H1 (cell line): ENCODE measurements around the gene TMEM72. TPM values are rescaled to one million over a fixed set of nuclear protein-coding genes. Genes with fewer than 3 reads are reported as not detected.

Experiments used
- CTCF ChIA-PET: fragments of 300-600 bp; sonication (Branson Sonifier 250); formaldehyde crosslinking; loops from one replicate; lab custom pipeline; 2021; ENCODE audit not compliant: partially characterized antibody; lab: Charles Lee
- POLR2A ChIA-PET: fragments of 300-600 bp; sonication (Branson Sonifier 250); formaldehyde crosslinking; loops from one replicate; lab custom pipeline; 2021; ENCODE audit warnings: inconsistent platforms; ENCODE audit not compliant: partially characterized antibody; lab: Charles Lee
- DNase-seq, 2 experiments: peaks; one replicate each; pipeline versions ENCODE4 v3.0.0 to v3.0.0-alpha.2; 2010 to 2022; ENCODE audit warnings: low spot score in 2 of 2, low read depth in 1 of 2, mixed read lengths in 1 of 2
- FAIRE-seq: peaks from 2 replicates; lab custom pipeline; 2011; peaks lifted over from hg19 to GRCh38; lab: Jason Lieb, UNC
- H2AFZ ChIP-seq: 2 replicates; pipeline ENCODE4 v1.8.1; 2012; ENCODE audit warnings: low read length, inconsistent platforms
- H2AK5ac ChIP-seq: 2 replicates; pipeline ENCODE4 v1.6.1; 2013; ENCODE audit warnings: low read depth, low read length
- H2BK120ac ChIP-seq: replicated peaks from 2 replicates; pipeline ENCODE3; 2013; ENCODE audit warnings: low read depth, low read length, inconsistent platforms
- H2BK12ac ChIP-seq: 2 replicates; pipeline ENCODE4 v1.6.1; 2013; ENCODE audit warnings: low read depth, low read length
- H2BK15ac ChIP-seq: 2 replicates; pipeline ENCODE4 v1.6.1; 2013; ENCODE audit warnings: low read length
- H2BK20ac ChIP-seq: 2 replicates; pipeline ENCODE4 v1.6.1; 2013; ENCODE audit warnings: low read length
- H2BK5ac ChIP-seq: 2 replicates; pipeline ENCODE4 v1.6.1; 2013; ENCODE audit warnings: low read depth, low read length
- H3K14ac ChIP-seq: 2 replicates; pipeline ENCODE4 v1.6.1; 2013; ENCODE audit warnings: inconsistent platforms; ENCODE audit not compliant: insufficient read length
- H3K18ac ChIP-seq: 2 replicates; pipeline ENCODE4 v1.6.1; 2013; ENCODE audit warnings: low read length; ENCODE audit errors: extremely low read depth
- H3K23ac ChIP-seq: 2 replicates; pipeline ENCODE4 v1.6.1; 2013; ENCODE audit warnings: inconsistent platforms; ENCODE audit not compliant: insufficient read length
- H3K23me2 ChIP-seq: 2 replicates; pipeline ENCODE4 v1.6.1; 2013; ENCODE audit warnings: low read depth, low read length
- H3K27ac ChIP-seq: 2 replicates; pipeline ENCODE4 v1.6.1; 2011; ENCODE audit warnings: low read depth, low read length, inconsistent platforms
- H3K27me3 ChIP-seq, 4 experiments: replicated peaks in 1 of 4; 1 replicate in 1 of 4; 2 replicates in 3 of 4; pipeline versions ENCODE4 v1.6.1 to v1.8.1; 2011 to 2013; ENCODE audit warnings: low read length in 3 of 4, mild to moderate bottlenecking in 3 of 4, inconsistent platforms in 2 of 4, mixed read lengths in 2 of 4, moderate library complexity in 1 of 4; ENCODE audit not compliant: control insufficient read depth in 3 of 4, insufficient read depth in 3 of 4; ENCODE audit errors: extremely low read depth in 1 of 4
- H3K36me3 ChIP-seq, 4 experiments: 2 replicates each; pipeline versions ENCODE4 v1.6.1 to v1.8.1; 2011 to 2013; ENCODE audit warnings: mild to moderate bottlenecking in 4 of 4, low read length in 3 of 4, moderate library complexity in 2 of 4, control low read depth in 1 of 4, inconsistent platforms in 1 of 4; ENCODE audit not compliant: insufficient read depth in 4 of 4, control insufficient read depth in 2 of 4
- H3K4ac ChIP-seq: replicated peaks from 2 replicates; pipeline ENCODE3; 2013; ENCODE audit warnings: low read length, low read depth, mixed read lengths, inconsistent platforms; ENCODE audit not compliant: insufficient read length
- H3K4me1 ChIP-seq, 4 experiments: replicated peaks in 1 of 4; 1 replicate in 1 of 4; 2 replicates in 3 of 4; pipeline versions ENCODE4 v1.6.1 to v1.8.1; 2011 to 2013; ENCODE audit warnings: low read length in 3 of 4, inconsistent platforms in 2 of 4, mixed read lengths in 1 of 4; ENCODE audit not compliant: insufficient read depth in 4 of 4, control insufficient read depth in 3 of 4
- H3K4me2 ChIP-seq, 2 experiments: 2 replicates each; pipeline versions ENCODE4 v1.6.1 to v1.8.1; 2011 to 2013; ENCODE audit warnings: low read depth in 2 of 2, low read length in 2 of 2, control low read depth in 1 of 2, inconsistent platforms in 1 of 2, mild to moderate bottlenecking in 1 of 2; ENCODE audit not compliant: insufficient read depth in 1 of 2
- H3K4me3 ChIP-seq, 4 experiments: fragments of 200-600, 300-600 bp in 1 of 4; sonication (generic), shearing (Covaris generic), sonication (Bioruptor Twin) in 1 of 4; 2 replicates each; pipeline versions ENCODE4 v1.5.1 to v1.8.1; 2011 to 2016; ENCODE audit warnings: low read length in 4 of 4, low read depth in 3 of 4, control low read depth in 2 of 4, inconsistent platforms in 2 of 4, mild to moderate bottlenecking in 2 of 4, mixed read lengths in 1 of 4, moderate library complexity in 1 of 4; ENCODE audit not compliant: insufficient read depth in 2 of 4; ENCODE audit errors: extremely low read depth in 1 of 4
- H3K56ac ChIP-seq: replicated peaks from 2 replicates; pipeline ENCODE3; 2013; ENCODE audit warnings: low read depth, mild to moderate bottlenecking, mixed read lengths, low read length, inconsistent platforms; ENCODE audit not compliant: insufficient read length
- H3K79me1 ChIP-seq: 2 replicates; pipeline ENCODE4 v1.6.1; 2013; ENCODE audit warnings: low read depth, low read length, control low read depth
- H3K79me2 ChIP-seq, 2 experiments: 2 replicates each; pipeline versions ENCODE4 v1.6.1 to v1.8.1; 2012 to 2013; ENCODE audit warnings: low read length in 2 of 2, mild to moderate bottlenecking in 2 of 2, inconsistent platforms in 1 of 2; ENCODE audit not compliant: insufficient read depth in 2 of 2, control insufficient read depth in 1 of 2
- H3K9ac ChIP-seq, 4 experiments: replicated peaks in 1 of 4; 1 replicate in 1 of 4; 2 replicates in 3 of 4; pipeline versions ENCODE4 v1.6.1 to v1.8.1; 2011 to 2013; ENCODE audit warnings: low read depth in 3 of 4, low read length in 3 of 4, control low read depth in 2 of 4, mild to moderate bottlenecking in 2 of 4, moderate library complexity in 2 of 4, inconsistent platforms in 1 of 4; ENCODE audit errors: extremely low read depth in 1 of 4
- H3K9me3 ChIP-seq, 2 experiments: 2 replicates each; pipeline versions ENCODE4 v1.6.1 to v1.8.1; 2012 to 2013; ENCODE audit warnings: mild to moderate bottlenecking in 2 of 2, moderate library complexity in 2 of 2, control low read depth in 1 of 2, inconsistent platforms in 1 of 2, low read depth in 1 of 2, low read length in 1 of 2, mixed read lengths in 1 of 2; ENCODE audit not compliant: insufficient read depth in 2 of 2
- H4K20me1 ChIP-seq, 2 experiments: replicated peaks in 1 of 2; 2 replicates each; pipeline versions ENCODE3 to v1.8.1; 2011 to 2013; ENCODE audit warnings: inconsistent platforms in 2 of 2, low read length in 2 of 2, mild to moderate bottlenecking in 1 of 2; ENCODE audit not compliant: insufficient read depth in 2 of 2, control insufficient read depth in 1 of 2
- H4K5ac ChIP-seq: 2 replicates; pipeline ENCODE4 v1.6.1; 2013; ENCODE audit warnings: low read length, low read depth, mixed read lengths, inconsistent platforms; ENCODE audit not compliant: insufficient read length
- H4K8ac ChIP-seq: 2 replicates; pipeline ENCODE4 v1.8.0; 2013; ENCODE audit warnings: mild to moderate bottlenecking, moderate library complexity, low read length, inconsistent platforms; ENCODE audit not compliant: insufficient read depth; ENCODE audit errors: extremely low read depth
- H4K91ac ChIP-seq: replicated peaks from 2 replicates; pipeline ENCODE3; 2013; ENCODE audit warnings: low read length, mixed read lengths, inconsistent platforms; ENCODE audit not compliant: insufficient read length
- ATF2 ChIP-seq: IDR thresholded peaks from 2 replicates; pipeline ENCODE4 v1.6.1; 2012; ENCODE audit warnings: low read length, inconsistent platforms
- BRCA1 ChIP-seq: IDR thresholded peaks from 2 replicates; pipeline ENCODE4 v1.6.1; 2012; ENCODE audit warnings: low read depth, low read length, improper control_type of control experiment
- CHD1 ChIP-seq: IDR thresholded peaks from 2 replicates; pipeline ENCODE4 v1.6.1; 2012; ENCODE audit warnings: low read depth, low read length, improper control_type of control experiment
- CHD2 ChIP-seq: IDR thresholded peaks from 2 replicates; pipeline ENCODE4 v1.6.1; 2012; ENCODE audit warnings: low read length, improper control_type of control experiment
- CREB1 ChIP-seq: IDR thresholded peaks from 2 replicates; pipeline ENCODE4 v1.6.1; 2012; ENCODE audit warnings: inconsistent platforms
- GTF2F1 ChIP-seq: IDR thresholded peaks from 2 replicates; pipeline ENCODE4 v1.6.1; 2012; ENCODE audit warnings: low read depth, low read length, improper control_type of control experiment, borderline replicate concordance
- JUN ChIP-seq: IDR thresholded peaks from 2 replicates; pipeline ENCODE4 v1.6.1; 2011; ENCODE audit warnings: low read depth, mild to moderate bottlenecking, improper control_type of control experiment, low read length
- JUND ChIP-seq: IDR thresholded peaks from 2 replicates; pipeline ENCODE4 v1.6.1; 2011; ENCODE audit warnings: mild to moderate bottlenecking, improper control_type of control experiment, low read length
- RBBP5 ChIP-seq: IDR thresholded peaks from 2 replicates; pipeline ENCODE4 v1.7.1; 2012; ENCODE audit warnings: low read depth, mild to moderate bottlenecking, inconsistent platforms, low read length, moderate library complexity, borderline replicate concordance
- RNF2 ChIP-seq: fragments of 200-900, 300-1000 bp; sonication (generic); IDR thresholded peaks from 2 replicates; pipeline ENCODE4 v1.7.1; 2016; ENCODE audit warnings: borderline replicate concordance, low read depth, mild to moderate bottlenecking, antibody characterized with exemption, low read length; ENCODE audit not compliant: poor library complexity, severe bottlenecking; ENCODE audit errors: missing control alignments
- SP4 ChIP-seq: IDR thresholded peaks from 2 replicates; pipeline ENCODE4 v1.6.1; 2012; ENCODE audit warnings: low read length, inconsistent platforms
- TAF7 ChIP-seq: optimal IDR thresholded peaks from 2 replicates; pipeline ENCODE3; 2011; ENCODE audit warnings: low read depth, mild to moderate bottlenecking, inconsistent platforms, low read length, moderate library complexity, borderline replicate concordance
- TBP ChIP-seq: IDR thresholded peaks from 2 replicates; pipeline ENCODE4 v1.6.1; 2011; ENCODE audit warnings: low read depth, low read length, improper control_type of control experiment
- TCF12 ChIP-seq: IDR thresholded peaks from 2 replicates; pipeline ENCODE4 v1.6.1; 2011; ENCODE audit warnings: low read depth, mild to moderate bottlenecking, low read length
- WGBS, 2 experiments: shearing (Covaris generic) in 1 of 2; methylation state at CpG; one replicate each; pipeline versions ENCODE4 v1.1.6 to v1.1.7; 2013 to 2015; ENCODE audit warnings: low lambda C conversion rate in 2 of 2, mixed read lengths in 2 of 2, inconsistent platforms in 1 of 2, low coverage in 1 of 2, missing lambda C conversion rate in 1 of 2; ENCODE audit not compliant: insufficient replicate concordance in 2 of 2, insufficient coverage in 1 of 2, insufficient read length in 1 of 2; ENCODE audit errors: extremely low coverage in 1 of 2, missing lambda C conversion rate in 1 of 2; 5-methylcytosine and 5-hydroxymethylcytosine counted together
- polyA plus RNA-seq, 7 experiments: library from polyadenylated mRNA; depleted of rRNA in 3 of 7; stranded (reverse) in 5 of 7; unstranded in 2 of 7; fragments of >200 nt in 5 of 7; fragments of 200-250 nt in 2 of 7; gene quantifications; 1 replicate in 5 of 7; 2 replicates in 1 of 7; 4 replicates in 1 of 7; pipeline versions ENCODE4 v1.2.1 to v1.2.3, GENCODE V29; 2011 to 2013; ENCODE audit warnings: missing spikeins in 2 of 7, mixed read lengths in 2 of 7
- total RNA-seq: library from RNA; stranded (reverse); fragmentation: NEBNext Ultra II Directional; extraction: Animal tissue kit (Norgen Biotek cat#: 25700); gene quantifications from 2 replicates; pipeline ENCODE4 v1.2.1, GENCODE V29; 2021

The TMEM72 gene
- total and polyA plus RNA-seq, 2 of the 8 experiments (the other 6 are each of a cell fraction or from before 2014, with no cell fraction given), result not detected

- Histone ChIP-seq H4K5ac (no peak overlapping the region), H2BK5ac (no peak overlapping the region), H3K4me2 (no peak overlapping the region), H2AK5ac (no peak overlapping the region), H3K79me1 (no peaks in the 10 kb centered on the region), H4K8ac (no peak overlapping the region), H2AFZ (no peak overlapping the region), H2BK20ac (no peak overlapping the region), H3K14ac (no peak overlapping the region), H3K18ac (no peak overlapping the region), H4K20me1 (no peaks in the 10 kb centered on the region), H3K9me3 (no peaks in the 10 kb centered on the region), H3K79me2 (no peaks in the 10 kb centered on the region), H2BK120ac (no peak overlapping the region), H3K23ac (no peak overlapping the region), H2BK15ac (no peak overlapping the region), H4K91ac (no peak overlapping the region), H2BK12ac (no peak overlapping the region), H3K4me3 (no peak overlapping the region), H3K4me1 (no peaks in the 10 kb centered on the region), H3K56ac (no peak overlapping the region), H3K9ac (no peak overlapping the region), H3K27me3 (0 out of 7 replicates have a peak, but pooled peaks cover 0 to 2% (median 0%) of the 10 kb centered on the region in 4 experiments), H3K23me2 (no peaks in the 10 kb centered on the region), H3K4ac (no peak overlapping the region), H3K27ac (no peak overlapping the region), H3K36me3 (no peaks in the 10 kb centered on the region)
- FAIRE-seq (no peak), DNase-seq (no peak)
- POLR2A ChIA-PET, result no interaction called here
- whole genome bisulfite sequencing, 2 experiments, result 89% methylated on average over 1 of the region's 1 CpG; no CpG with 5 or more reads in 1 of the 2 experiments
- CTCF ChIA-PET, result interaction anchor here (1.0 to 1.5 kb wide), 2 partner anchors 11 to 15 kb away, joined by 3 to 4 read pairs; no protein-coding TSS in a partner anchor
- no peak for TF ChIP-seq RBBP5
- no peak for TF ChIP-seq JUND
- TF ChIP-seq ATF2, result no peak
- no peak for TF ChIP-seq CHD2
- TF ChIP-seq TCF12, result no peak
- TF ChIP-seq JUN, result no peak
- TF ChIP-seq CREB1, result no peak
- no peak for TF ChIP-seq CHD1
- no peak for TF ChIP-seq GTF2F1
- no peak for TF ChIP-seq RNF2
- no peak for TF ChIP-seq BRCA1
- no peak for TF ChIP-seq TAF7
- TF ChIP-seq SP4, result no peak
- no peak for TF ChIP-seq TBP
Measured at GRCh38 chr10:44889834-44890233, 21.3 kb upstream of the TMEM72 start.
